Right lobe of liver (tissue), 6 donors: ENCODE measurements around the gene RAB3IL1. TPM values are rescaled to one million over a fixed set of nuclear protein-coding genes. Genes with fewer than 3 reads are reported as not detected.
A peak's percentile ranks its signal among the peaks of the same experiment; 100 is the strongest.

Experiments
- ATAC-seq, 4 donors: fragments of 200-7000 bp; cut with Tn5 transposase; one replicate each; pipeline ENCODE4 v1.9.1; 2020; ENCODE audit warnings: mild to moderate bottlenecking in 4 of 4, moderate library complexity in 4 of 4
- DNase-seq, 3 donors: peaks; one replicate each; pipeline ENCODE4 v3.0.0-alpha.2; 2020
- H3K27ac ChIP-seq, 3 donors: fragments of 200-600 bp; one replicate each; pipeline ENCODE4 v1.8.0; 2022
- H3K27me3 ChIP-seq, 2 donors: fragments of 200-600 bp; one replicate each; pipeline ENCODE4 v1.8.0; 2022
- H3K36me3 ChIP-seq, 4 donors: fragments of 200-600 bp; sonication (generic) in 1 of 4; one replicate each; pipeline versions ENCODE4 v1.5.1 to v1.8.0; 2017 to 2022; ENCODE audit warnings: control low read depth in 1 of 4
- H3K4me1 ChIP-seq, 4 donors: fragments of 200-600 bp; sonication (generic) in 1 of 4; one replicate each; pipeline versions ENCODE4 v1.5.1 to v1.8.0; 2017 to 2022; ENCODE audit warnings: control low read depth in 1 of 4
- H3K4me3 ChIP-seq, 3 donors: fragments of 200-600 bp; one replicate each; pipeline ENCODE4 v1.8.0; 2022
- H3K9me3 ChIP-seq, 4 donors: fragments of 200-600 bp; sonication (generic) in 1 of 4; one replicate each; pipeline versions ENCODE4 v1.5.1 to v1.8.0; 2017 to 2022; ENCODE audit warnings: control low read depth in 1 of 4
- CTCF ChIP-seq, 4 donors: fragments of 200-600 bp in 3 of 4; fragments of 450-650 bp in 1 of 4; IDR thresholded peaks; one replicate each; pipeline versions ENCODE4 v1.5.1 to v1.8.0; 2016 to 2022; ENCODE audit warnings: antibody characterized with exemption in 4 of 4, mild to moderate bottlenecking in 2 of 4
- POLR2A ChIP-seq: fragments of 450-650 bp; IDR thresholded peaks from one replicate; pipeline ENCODE4 v1.6.1; 2017; ENCODE audit warnings: antibody characterized with exemption, mild to moderate bottlenecking
- WGBS: methylation state at CpG from one replicate; pipeline ENCODE4 v1.1.6; 2018; ENCODE audit warnings: low coverage, low lambda C conversion rate; ENCODE audit not compliant: insufficient coverage; ENCODE audit errors: missing lambda C conversion rate; 5-methylcytosine and 5-hydroxymethylcytosine counted together
- intact Hi-C, 2 donors: fragments of 100-400 bp; cut with DNase I; formaldehyde crosslinking; loops; one replicate each; pipeline versions ENCODE4 v1.11.2 to v1.14.1; 2022
- total RNA-seq, 6 experiments: library from RNA; depleted of rRNA in 2 of 6; stranded (reverse); fragments of >200 nt in 2 of 6; fragmentation: NEBNext Ultra II Directional in 3 of 6; extraction: Animal tissue kit (Norgen Biotek cat#: 25700) in 3 of 6; gene quantifications; one replicate each; pipeline versions ENCODE4 v1.1.0 to v1.2.4, GENCODE V29; 2016 to 2023
- donor health status: DM: no; HTN: yes; CAD: no.
- donor health status: DM: no; HTN: no; CAD: no.
- donor health status: DM: no; HTN: no; CAD: no.
- donor health status: DM: no; HTN: yes; CAD: no.
- donor health status: DM: no; HTN: yes; CAD: no.

RAB3IL1 gene
- total RNA-seq, 6 experiments from 2014 or later = 3.2 to 9.1 (median 4.2) TPM

GRCh38 chr11:61903845-61904244, 13.5 kb downstream of the RAB3IL1 start:
- H3K4me1 ChIP-seq = peaks cover 0 to 3% (median 0%) of the 10 kb centered on the region in 4 donors
- no peaks in the 10 kb centered on the region for H3K27me3 ChIP-seq
- no peaks in the 10 kb centered on the region for H3K9me3 ChIP-seq
- no peak for DNase-seq
- 86% methylated on average over 3 of the region's 3 CpGs for WGBS
- H3K27ac ChIP-seq = no peak overlapping the region
- intact Hi-C loops = loop anchor here in 1 of 2 donors (10.0 kb wide), 1 partner anchor 171 kb away; no protein-coding TSS in a partner anchor
- no peak for TF ChIP-seq CTCF (IDR thresholded peaks at IDR 0.05)
- TF ChIP-seq POLR2A = no peak
- no peaks in the 10 kb centered on the region for H3K36me3 ChIP-seq
- peak overlapping the region; percentile 32 to 36 (median 33) for H3K4me3 ChIP-seq
- ATAC-seq = no peak

DNA sequence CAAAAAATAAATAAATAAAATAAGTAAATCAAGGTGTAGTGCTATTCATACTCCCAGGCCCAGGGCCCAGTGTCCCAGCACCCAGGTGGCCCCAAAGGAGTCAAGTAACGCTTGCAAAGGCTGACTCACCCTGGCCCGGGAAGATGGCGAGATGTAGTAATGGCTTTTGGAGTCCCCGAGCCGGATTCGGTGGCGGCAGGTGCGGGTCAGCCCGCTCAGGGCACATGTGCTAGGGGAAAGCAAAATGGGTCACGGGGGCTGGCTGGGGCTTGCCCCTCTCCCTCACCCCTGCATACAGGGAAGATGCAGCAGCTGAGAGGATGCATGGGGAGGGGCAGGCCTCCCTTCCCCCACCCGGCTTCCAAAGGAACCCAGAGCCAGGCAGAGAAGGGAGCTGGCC, 15.1 kb downstream of the RAB3IL1 start:
- no peak overlapping the region for H3K4me3 ChIP-seq
- H3K27me3 ChIP-seq = no peaks in the 10 kb centered on the region
- H3K4me1 ChIP-seq = peaks cover 0 to 3% (median 0%) of the 10 kb centered on the region in 4 donors
- TF ChIP-seq POLR2A (no peak), CTCF (IDR thresholded peaks at IDR 0.05) (no peak)
- intact Hi-C loops = loop anchor here in 1 of 2 donors (10.0 kb wide), 1 partner anchor 172 kb away; no protein-coding TSS in a partner anchor
- no peak overlapping the region for H3K27ac ChIP-seq
- no peak for ATAC-seq
- 86% methylated on average over 1 of the region's 11 CpGs for WGBS
- no peaks in the 10 kb centered on the region for H3K9me3 ChIP-seq
- DNase-seq = no peak
- no peaks in the 10 kb centered on the region for H3K36me3 ChIP-seq

GRCh38 chr11:61901397-61901796, 16.0 kb downstream of the RAB3IL1 start:
- DNase-seq = no peak
- no peak for TF ChIP-seq POLR2A
- no peak for TF ChIP-seq CTCF (IDR thresholded peaks at IDR 0.05)
- Histone ChIP-seq H3K36me3 (no peaks in the 10 kb centered on the region), H3K4me3 (no peak overlapping the region), H3K4me1 (peaks cover 0 to 3% (median 0%) of the 10 kb centered on the region in 4 donors), H3K9me3 (no peaks in the 10 kb centered on the region), H3K27ac (no peak overlapping the region), H3K27me3 (no peaks in the 10 kb centered on the region)
- intact Hi-C loops = loop anchor here in 1 of 2 donors (10.0 kb wide), 1 partner anchor 173 kb away; no protein-coding TSS in a partner anchor
- no peak for ATAC-seq
- WGBS = 42% methylated on average over 2 of the region's 10 CpGs

- no peak for DNase-seq
- no peaks in the 10 kb centered on the region for H3K27me3 ChIP-seq
- WGBS = 93% methylated on average over 15 of the region's 17 CpGs
- ATAC-seq = no peak
- no peak overlapping the region for H3K4me3 ChIP-seq
- no peaks in the 10 kb centered on the region for H3K9me3 ChIP-seq
- no peak overlapping the region for H3K27ac ChIP-seq
- no peaks in the 10 kb centered on the region for H3K36me3 ChIP-seq
- TF ChIP-seq CTCF (IDR thresholded peaks at IDR 0.05) (no peak), POLR2A (no peak)
- peaks cover 0 to 3% (median 0%) of the 10 kb centered on the region in 4 donors for H3K4me1 ChIP-seq
- intact Hi-C loops = loop anchor here in 1 of 2 donors (10.0 kb wide), 1 partner anchor 175 kb away; no protein-coding TSS in a partner anchor
Measured at GRCh38 chr11:61900251-61900650, 17.1 kb downstream of the RAB3IL1 start.
